K562 (cell line): ENCODE results near the gene YTHDC1. TPM values are rescaled to one million over a fixed set of nuclear protein-coding genes. Genes with fewer than 3 reads are reported as not detected.

Experiments
- CLOCK ChIP-seq: fragments of 250-450 bp; sonication (Bioruptor Pico); IDR thresholded peaks from 2 replicates; pipeline ENCODE4 v1.4.0; 2020; ENCODE audit warnings: mild to moderate bottlenecking, moderate library complexity, borderline replicate concordance
- CREBBP ChIP-seq: IDR thresholded peaks from one replicate; pipeline ENCODE4 v1.6.1; 2012; ENCODE audit warnings: low read depth, mild to moderate bottlenecking, control low read depth, inconsistent platforms, low read length
- ETV1 ChIP-seq: fragments of 450-650 bp; conservative IDR thresholded peaks from 2 replicates; pipeline ENCODE4 v1.6.1; 2016; ENCODE audit warnings: missing genetic modification characterization, control low read depth, low read depth, missing compliant biosample characterization
- FOXK2 ChIP-seq, 2 experiments: fragments of 450-650 bp; IDR thresholded peaks in 1 of 2; conservative IDR thresholded peaks in 1 of 2; 2 replicates each; pipeline ENCODE4 v1.6.1; 2016; ENCODE audit warnings: low read depth in 2 of 2, mild to moderate bottlenecking in 1 of 2
- HDAC6 ChIP-seq: IDR thresholded peaks from 2 replicates; pipeline ENCODE4 v1.6.1; 2012; ENCODE audit warnings: low read depth, mild to moderate bottlenecking, control low read depth, inconsistent platforms, low read length, moderate library complexity
- KLF16 ChIP-seq: IDR thresholded peaks from 2 replicates; pipeline ENCODE4 v1.6.1; 2016; ENCODE audit warnings: antibody characterized with exemption
- MLX ChIP-seq, 2 experiments: fragments of 450-650 bp in 1 of 2; sonication (generic) in 1 of 2; formaldehyde crosslinking; conservative IDR thresholded peaks; 2 replicates each; pipeline versions ENCODE4 v1.4.0 to v1.8.1; 2020 to 2022; ENCODE audit warnings: mild to moderate bottlenecking in 1 of 2, missing genetic modification reagents in 1 of 2
- PBX2 ChIP-seq, 2 experiments: IDR thresholded peaks in 1 of 2; conservative IDR thresholded peaks in 1 of 2; 2 replicates each; pipeline ENCODE4 v1.6.1; 2016; ENCODE audit warnings: low read depth in 2 of 2, mild to moderate bottlenecking in 1 of 2, missing compliant biosample characterization in 1 of 2, missing genetic modification characterization in 1 of 2, moderate library complexity in 1 of 2
- RREB1 ChIP-seq: fragments of 250-450 bp; sonication (Bioruptor Pico); IDR thresholded peaks from 2 replicates; pipeline ENCODE4 v1.4.0; 2020
- SIN3A ChIP-seq, 2 experiments: fragments of 150-350 bp in 1 of 2; IDR thresholded peaks; 2 replicates each; pipeline ENCODE4 v1.6.1; 2011 to 2016; ENCODE audit warnings: borderline replicate concordance in 2 of 2, low read depth in 2 of 2, low read length in 2 of 2, mild to moderate bottlenecking in 2 of 2, moderate library complexity in 2 of 2; ENCODE audit not compliant: control insufficient read depth in 1 of 2
- ZNF121 ChIP-seq: sonication (generic); formaldehyde crosslinking; conservative IDR thresholded peaks from 2 replicates; pipeline ENCODE4 v1.8.0; 2022; ENCODE audit warnings: missing genetic modification reagents
- ZNF24 ChIP-seq: fragments of 450-650 bp; IDR thresholded peaks from 2 replicates; pipeline ENCODE4 v1.6.1; 2016
- ZNF274 ChIP-seq: IDR thresholded peaks from 2 replicates; pipeline ENCODE4 v1.6.1; 2011; ENCODE audit warnings: low read depth, mild to moderate bottlenecking, low read length, moderate library complexity, borderline replicate concordance
- ZNF324 ChIP-seq: fragments of 250-450 bp; sonication (Bioruptor Pico); IDR thresholded peaks from 2 replicates; pipeline ENCODE4 v1.4.0; 2020; ENCODE audit warnings: mild to moderate bottlenecking
- polyA plus RNA-seq, 8 experiments: library from polyadenylated mRNA; depleted of rRNA in 4 of 8; stranded (reverse) in 5 of 8; unstranded in 3 of 8; fragments of >200 nt; fragmentation: Nextera tagmentation in 2 of 8; fragmentation: Illumina TruSeq in 1 of 8; extraction: Ambion mirVana in 2 of 8; extraction: Trizol in 1 of 8; gene quantifications; 2 replicates each; pipeline versions ENCODE4 v1.2.1 to v1.2.3, GENCODE V29; 2011 to 2014; ENCODE audit warnings: inconsistent platforms in 1 of 8, missing spikeins in 1 of 8
- total RNA-seq, 7 experiments: library from RNA; depleted of rRNA in 6 of 7; stranded (reverse); fragments of >200 nt in 6 of 7; fragmentation: Illumina TruSeq in 2 of 7; extraction: Trizol in 2 of 7; gene quantifications; 2 replicates each; pipeline versions ENCODE4 v1.2.1 to v1.2.3, GENCODE V29; 2011 to 2021; ENCODE audit warnings: low replicate concordance in 1 of 7

Gene YTHDC1
- total and polyA plus RNA-seq, 9 of the 15 experiments (the other 6 are each of a cell fraction or from before 2014, with no cell fraction given): 9.8 to 65.4 (median 51.7) TPM

GRCh38 chr4:68264875-68265565 lies 84.9 kb downstream of the YTHDC1 start (continued):
- TF ChIP-seq RREB1 (CRISPR knock-in tag) (no peak), PBX2 (CRISPR knock-in tag; IDR thresholded peaks at IDR 0.05; ENCODE audit: low read depth) (no peak), PBX2 (tag; conservative IDR thresholded peaks at IDR 0.05; ENCODE audit: low read depth) (peak; percentile 24; the same call in 1 of the 2 replicates), CREBBP (no peak), KLF16 (no peak), ZNF24 (no peak), CLOCK (CRISPR knock-in tag) (no peak), HDAC6 (no peak), ETV1 (tag) (peak; percentile 29; the same call in 1 of the 2 replicates), SIN3A (IDR thresholded peaks at IDR 0.05; ENCODE audit: borderline replicate concordance in 2 of 2, control insufficient read depth in 1 of 2, low read depth in 2 of 2, low read length in 2 of 2) (no peak), ZNF274 (no peak), ZNF121 (CRISPR knock-in tag) (no peak), MLX (CRISPR knock-in tag; conservative IDR thresholded peaks at IDR 0.05) (no peak), ZNF324 (CRISPR knock-in tag) (no peak), FOXK2 (conservative IDR thresholded peaks at IDR 0.05 in 1 of 2, IDR thresholded peaks at IDR 0.05 in 1 of 2; ENCODE audit: low read depth in 2 of 2) (no peak)
